K562 (cell line): ENCODE measurements around the gene PCBP3. TPM values are rescaled to one million over a fixed set of nuclear protein-coding genes. Genes with fewer than 3 reads are reported as not detected.

ENCODE experiments used
- ATAC-seq: fragments of 200-7000 bp; cut with Tn5 transposase; 3 replicates; pipeline ENCODE4 v1.9.1; 2020; ENCODE audit warnings: moderate library complexity
- BruUV-seq: library from RNA; stranded (reverse); fragments of 400-500 nt; replicated peaks from 2 replicates; lab custom pipeline; 2021; lab: Mats Ljungman, UMichigan
- CTCF ChIA-PET: fragments of 300-600 bp; formaldehyde crosslinking; extraction: SDS; loops from one replicate; lab custom pipeline; 2021; ENCODE audit warnings: low intra/inter-chr PET ratio; lab: Yijun Ruan, JAX
- POLR2A ChIA-PET: fragments of 300-600, 350-650 bp; sonication (Branson Sonifier 250); formaldehyde crosslinking; extraction: SDS; loops from one replicate; lab custom pipeline; 2021; ENCODE audit warnings: antibody characterized with exemption, inconsistent platforms; lab: Yijun Ruan, JAX
- DNase-seq, 4 experiments: peaks; one replicate each; pipeline versions ENCODE4 v3.0.0 to v3.0.0-alpha.2; 2011 to 2018; ENCODE audit warnings: low spot score in 3 of 4, mixed read lengths in 3 of 4; ENCODE audit errors: extremely low read depth in 1 of 4
- FAIRE-seq: peaks from 2 replicates; lab custom pipeline; 2011; peaks lifted over from hg19 to GRCh38; lab: Jason Lieb, UNC
- H2AFZ ChIP-seq: 2 replicates; pipeline ENCODE4 v1.6.0; 2011; ENCODE audit warnings: low read depth, low read length, control low read depth, inconsistent platforms
- H3K27ac ChIP-seq: fragments of 200-600 bp; 3 replicates; pipeline ENCODE4 v1.8.0; 2011; ENCODE audit warnings: low read depth, mild to moderate bottlenecking, control low read depth, inconsistent platforms, low read length, moderate library complexity, mixed read lengths; ENCODE audit errors: extremely low read depth
- H3K27me3 ChIP-seq, 2 experiments: fragments of 300-600 bp in 1 of 2; 2 replicates in 1 of 2; 3 replicates in 1 of 2; pipeline versions ENCODE4 v1.6.0 to v1.8.0; 2011; ENCODE audit warnings: inconsistent platforms in 2 of 2, low read length in 2 of 2, mild to moderate bottlenecking in 1 of 2, mixed read lengths in 1 of 2, moderate library complexity in 1 of 2; ENCODE audit not compliant: control insufficient read depth in 2 of 2, insufficient read depth in 2 of 2
- H3K36me3 ChIP-seq: fragments of 300-600 bp; 3 replicates; pipeline ENCODE4 v1.8.0; 2011; ENCODE audit warnings: mild to moderate bottlenecking, low read length, inconsistent platforms; ENCODE audit not compliant: control insufficient read depth, insufficient read depth
- H3K4me1 ChIP-seq, 2 experiments: fragments of 200-600 bp in 1 of 2; replicated peaks in 1 of 2; 2 replicates in 1 of 2; 3 replicates in 1 of 2; pipeline versions ENCODE4 v1.5.1 to v1.8.0; 2011; ENCODE audit warnings: inconsistent platforms in 2 of 2, low read length in 2 of 2, mild to moderate bottlenecking in 1 of 2, mixed read lengths in 1 of 2, moderate library complexity in 1 of 2; ENCODE audit not compliant: control insufficient read depth in 2 of 2, insufficient read depth in 2 of 2
- H3K4me2 ChIP-seq: 2 replicates; pipeline ENCODE4 v1.6.1; 2011; ENCODE audit warnings: low read length, control low read depth, inconsistent platforms, mixed read lengths; ENCODE audit not compliant: insufficient read depth
- H3K4me3 ChIP-seq: fragments of 200-600 bp; sonication (generic), shearing (Covaris generic); 2 replicates; pipeline ENCODE4 v1.5.1; 2016; ENCODE audit warnings: control low read depth, inconsistent platforms
- H3K79me2 ChIP-seq: fragments of 200-600 bp; 3 replicates; pipeline ENCODE4 v1.8.0; 2011; ENCODE audit warnings: low read length, inconsistent platforms; ENCODE audit not compliant: control insufficient read depth, insufficient read depth
- H3K9ac ChIP-seq, 2 experiments: 2 replicates each; pipeline versions ENCODE4 v1.6.0 to v1.6.1; 2011; ENCODE audit warnings: low read depth in 2 of 2, low read length in 2 of 2, control low read depth in 1 of 2, inconsistent platforms in 1 of 2, mild to moderate bottlenecking in 1 of 2, mixed read lengths in 1 of 2; ENCODE audit not compliant: insufficient read depth in 1 of 2
- H3K9me1 ChIP-seq: one replicate; pipeline ENCODE4 v1.6.0; 2011; ENCODE audit warnings: inconsistent platforms, mild to moderate bottlenecking, low read length, moderate library complexity; ENCODE audit not compliant: control insufficient read depth, insufficient read depth
- H3K9me3 ChIP-seq: replicated peaks from 2 replicates; pipeline ENCODE4 v1.5.1; 2011; ENCODE audit warnings: low read depth, low read length, inconsistent platforms; ENCODE audit not compliant: control insufficient read depth, insufficient read depth
- H4K20me1 ChIP-seq: replicated peaks from 2 replicates; pipeline ENCODE4 v1.6.1; 2011; ENCODE audit warnings: low read length, inconsistent platforms, mixed read lengths; ENCODE audit not compliant: control insufficient read depth, insufficient read depth
- EP400 ChIP-seq: fragments of 450-650 bp; IDR thresholded peaks from 2 replicates; pipeline ENCODE4 v1.6.1; 2017; ENCODE audit warnings: antibody characterized with exemption, mild to moderate bottlenecking, moderate library complexity
- FOS ChIP-seq: IDR thresholded peaks from 3 replicates; pipeline ENCODE4 v1.6.1; 2011; ENCODE audit not compliant: insufficient read length; ENCODE audit errors: extremely low read depth
- RBM22 ChIP-seq: fragments of 200-400 bp; formaldehyde crosslinking; IDR thresholded peaks from 2 replicates; pipeline ENCODE4 v1.6.1; 2018; ENCODE audit warnings: low read length, low read depth; ENCODE audit not compliant: poor library complexity, severe bottlenecking
- SNAPC5 ChIP-seq: fragments of 250-450 bp; sonication (Bioruptor Pico); IDR thresholded peaks from 2 replicates; pipeline ENCODE4 v1.8.0; 2021; ENCODE audit warnings: moderate library complexity, mild to moderate bottlenecking, inconsistent platforms
- STAT5A ChIP-seq: IDR thresholded peaks from 2 replicates; pipeline ENCODE4 v1.6.1; 2012; ENCODE audit warnings: low read length, inconsistent platforms, borderline replicate concordance
- TCF7L2 ChIP-seq: fragments of 150-350 bp; IDR thresholded peaks from 2 replicates; pipeline ENCODE4 v1.6.1; 2016; ENCODE audit warnings: low read depth, mild to moderate bottlenecking, low read length, moderate library complexity
- WGBS: fragments of 100-300 bp; shearing (Covaris generic); methylation state at CpG from one replicate; pipeline ENCODE4 v1.1.6; 2016; ENCODE audit warnings: low coverage, mixed read lengths; ENCODE audit not compliant: insufficient coverage; ENCODE audit errors: missing lambda C conversion rate; 5-methylcytosine and 5-hydroxymethylcytosine counted together
- in situ Hi-C: fragments of 300-500 bp; cut with MboI; formaldehyde crosslinking; loops from 4 replicates; pipeline ENCODE4 v1.15.0; 2018; ENCODE audit warnings: inconsistent platforms, mixed read lengths
- intact Hi-C: fragments of 100-400 bp; cut with micrococcal nuclease; formaldehyde crosslinking; loops from 2 replicates; pipeline ENCODE4 v1.14.2; 2022
- polyA plus RNA-seq, 8 experiments: library from polyadenylated mRNA; depleted of rRNA in 4 of 8; stranded (reverse) in 5 of 8; unstranded in 3 of 8; fragments of >200 nt; fragmentation: Nextera tagmentation in 2 of 8; fragmentation: Illumina TruSeq in 1 of 8; extraction: Ambion mirVana in 2 of 8; extraction: Trizol in 1 of 8; gene quantifications; 2 replicates each; pipeline versions ENCODE4 v1.2.1 to v1.2.3, GENCODE V29; 2011 to 2014; ENCODE audit warnings: inconsistent platforms in 1 of 8, missing spikeins in 1 of 8
- total RNA-seq, 7 experiments: library from RNA; depleted of rRNA in 6 of 7; stranded (reverse); fragments of >200 nt in 6 of 7; fragmentation: Illumina TruSeq in 2 of 7; extraction: Trizol in 2 of 7; gene quantifications; 2 replicates each; pipeline versions ENCODE4 v1.2.1 to v1.2.3, GENCODE V29; 2011 to 2021; ENCODE audit warnings: low replicate concordance in 1 of 7

Gene PCBP3
- total and polyA plus RNA-seq, 9 of the 15 experiments (the other 6 are each of a cell fraction or from before 2014, with no cell fraction given) = 0.18 TPM; not detected in 8

- Histone ChIP-seq H3K27ac (no peak overlapping the region), H2AFZ (no peak overlapping the region), H3K9me1 (no peaks in the 10 kb centered on the region), H3K4me1 (no peaks in the 10 kb centered on the region), H3K9ac (no peak overlapping the region), H3K9me3 (no peaks in the 10 kb centered on the region), H3K79me2 (no peaks in the 10 kb centered on the region), H4K20me1 (peaks cover 5% of the 10 kb centered on the region; the same call in 1 of the 2 replicates), H3K4me3 (no peak overlapping the region), H3K27me3 (peaks cover 32 to 67% of the 10 kb centered on the region in 2 experiments; a peak in 4 of 5 replicates), H3K36me3 (no peaks in the 10 kb centered on the region), H3K4me2 (no peak overlapping the region)
- intact Hi-C loops = no loop called here
- CTCF ChIA-PET = no interaction called here
- in situ Hi-C loops = no loop called here
- no peak for TF ChIP-seq SNAPC5 (CRISPR knock-in tag)
- no peak for TF ChIP-seq STAT5A
- TF ChIP-seq FOS = no peak
- no peak for TF ChIP-seq RBM22
- no peak for TF ChIP-seq EP400
- TF ChIP-seq TCF7L2 = no peak
- under 1% methylated on average over 19 of the region's 19 CpGs for WGBS
- POLR2A ChIA-PET = interaction anchor here (0.6 kb wide), 3 partner anchors 10 to 428 kb away, joined by 3 read pairs; no protein-coding TSS in a partner anchor
- DNase-seq (no peak), ATAC-seq (no peak), FAIRE-seq (no peak)
- no TSS peak for BruUV-seq
Measured at GRCh38 chr21:45791562-45792418, 148.3 kb downstream of the PCBP3 start.
